SKM-1 treated with dmso at 0.1 percent for 144 hours (cell line): Measurements from ENCODE around the gene C11orf68.
"Not testable (repeated sequence)": the region's sequence is repeated elsewhere in the genome, so short reads cannot be mapped to it uniquely, and the experiment has no call there.

Experiments
- DNase-seq: peaks from one replicate; lab custom pipeline; 2025; ENCODE audit not compliant: unreplicated experiment; lab: John Stamatoyannopoulos, UW

The C11orf68 gene

DNA sequence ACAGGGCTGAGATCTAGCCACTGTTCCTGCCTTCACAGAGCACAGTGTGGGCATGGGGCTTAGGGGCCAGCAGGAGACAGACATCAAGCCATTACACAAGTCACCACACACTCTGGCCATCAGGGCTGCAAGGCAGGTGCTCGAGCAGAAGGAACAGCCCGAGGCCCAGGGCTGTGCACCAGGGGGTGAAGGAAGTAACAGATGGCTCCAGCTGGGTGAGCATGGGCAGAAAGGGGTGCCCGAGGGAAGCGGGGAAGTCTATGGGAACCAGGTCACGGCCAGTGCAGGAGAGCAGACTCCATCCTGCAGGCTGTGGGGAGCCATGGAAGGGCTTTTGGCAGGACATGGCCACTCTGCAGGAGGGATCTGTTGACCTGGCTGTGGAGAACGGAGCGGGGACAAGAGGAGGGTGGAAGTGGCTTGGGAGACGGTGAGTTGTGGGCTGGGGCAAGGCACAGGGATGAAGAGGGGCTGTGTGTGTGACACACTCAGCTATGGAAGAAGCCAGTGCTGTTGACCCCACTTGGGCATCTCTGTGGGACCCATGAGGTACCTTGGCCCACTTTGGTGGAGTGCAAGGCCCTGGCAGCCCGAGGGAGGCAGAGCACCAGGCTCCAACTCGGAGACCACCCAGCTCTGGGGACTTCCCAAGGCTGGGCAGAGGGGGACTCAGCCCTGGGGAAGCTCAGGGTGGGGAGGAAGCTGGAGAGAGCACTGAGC, 3.6 kb downstream of the C11orf68 start:
- no peak for DNase-seq

DNA sequence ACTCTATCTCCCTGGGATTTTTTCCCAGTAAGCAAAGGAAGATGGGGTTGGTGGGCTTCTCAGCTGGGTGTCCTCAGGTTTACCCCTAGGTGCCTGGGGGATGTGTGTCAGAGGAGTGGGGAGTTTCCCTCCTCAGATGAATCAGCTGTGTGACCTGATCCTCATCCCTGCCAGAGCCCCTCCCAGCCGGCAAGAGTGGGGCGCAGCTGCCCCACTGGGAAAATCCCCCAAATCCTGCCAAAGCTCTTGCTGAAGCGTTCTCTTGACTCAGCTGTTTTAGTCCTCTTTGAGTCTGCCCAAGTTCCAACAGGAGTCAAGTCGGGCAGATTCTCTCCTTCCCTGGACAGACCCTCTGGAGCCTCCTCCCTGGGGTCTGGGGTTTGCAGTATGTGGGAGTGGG, 6.0 kb downstream of the C11orf68 start:
- no peak for DNase-seq

DNA sequence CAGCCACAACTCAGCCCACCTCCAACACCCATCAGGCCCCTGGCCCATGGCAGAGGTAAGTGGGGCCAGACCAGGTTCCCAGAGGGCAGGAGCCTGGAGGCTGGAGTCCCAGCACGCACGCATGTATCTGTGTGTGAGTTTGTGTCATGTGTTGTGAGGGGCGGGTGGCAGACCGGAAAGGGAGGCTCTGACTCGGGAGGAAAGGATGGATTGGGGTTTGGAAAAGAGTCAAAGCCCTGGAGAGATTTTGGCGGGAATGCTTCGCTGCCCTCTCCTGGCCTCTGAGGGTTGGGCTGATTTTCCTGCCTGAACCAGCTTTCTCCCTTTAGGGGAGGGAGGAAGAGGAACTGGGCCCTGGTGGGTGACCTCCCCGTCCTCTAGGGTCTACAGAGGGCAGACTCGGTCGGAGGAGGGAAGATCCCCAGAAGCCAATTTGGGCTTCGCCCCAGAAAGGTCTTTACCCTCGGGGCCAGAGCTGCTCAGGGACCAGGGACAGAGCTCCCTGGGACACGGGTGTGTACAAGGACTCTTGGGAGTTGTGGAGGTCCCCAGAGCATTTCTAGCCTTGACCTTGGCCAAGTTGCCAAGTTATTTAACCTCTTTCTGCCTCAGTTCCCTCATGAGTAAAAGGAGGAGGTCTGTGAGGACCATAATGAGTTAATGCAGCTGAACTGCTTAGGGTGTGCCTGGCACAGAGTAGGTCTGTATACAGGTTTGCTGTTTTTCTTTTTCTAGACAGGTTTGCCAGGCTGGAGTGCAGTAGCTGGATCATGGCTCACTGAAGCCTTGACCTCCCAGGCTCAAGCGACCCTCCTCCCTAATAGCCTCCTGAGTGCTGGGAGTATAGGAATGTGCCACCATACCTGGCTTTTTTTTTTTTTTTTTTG, 6.9 kb downstream of the C11orf68 start:
- peak; percentile 27 for DNase-seq

DNA sequence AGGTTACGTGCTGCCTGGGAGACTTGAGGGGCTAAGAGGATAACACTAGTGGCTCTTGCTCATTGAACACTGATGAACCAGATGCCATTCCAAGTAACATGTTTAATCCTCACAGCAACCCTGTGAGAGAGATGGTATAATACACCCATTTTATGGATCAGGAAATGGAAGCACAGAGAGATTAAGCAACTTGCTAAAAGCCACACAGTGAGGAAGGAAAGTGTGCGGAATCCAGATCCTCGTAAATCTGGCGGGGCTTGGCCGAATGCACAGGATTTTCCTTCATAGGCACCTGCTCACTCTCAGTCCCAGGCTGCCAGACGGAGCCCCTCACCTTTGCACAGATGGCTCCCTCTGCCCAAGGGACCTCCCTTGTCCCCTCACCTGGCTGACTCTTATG, 11.0 kb downstream of the C11orf68 start:
- DNase-seq: no peak

DNA sequence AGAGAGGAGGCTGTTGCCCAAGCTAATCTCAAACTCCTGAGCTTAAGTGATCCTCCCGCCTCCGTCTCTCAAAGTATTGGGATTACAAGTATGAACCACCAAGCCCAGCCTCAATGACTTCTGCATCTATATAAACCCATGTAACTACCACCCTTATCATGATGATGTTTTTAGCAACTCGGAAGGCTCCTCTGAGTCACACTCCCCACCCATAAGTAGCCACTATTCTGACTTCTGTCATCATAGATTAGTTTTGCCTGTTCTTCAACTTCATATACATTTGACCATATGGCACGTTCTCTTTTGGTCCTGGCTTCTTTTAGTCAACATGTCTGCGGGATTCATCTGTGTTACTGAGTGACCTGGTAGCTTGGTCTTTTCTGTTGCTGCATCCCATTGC, 12.3 kb downstream of the C11orf68 start:
- DNase-seq: no peak

DNA sequence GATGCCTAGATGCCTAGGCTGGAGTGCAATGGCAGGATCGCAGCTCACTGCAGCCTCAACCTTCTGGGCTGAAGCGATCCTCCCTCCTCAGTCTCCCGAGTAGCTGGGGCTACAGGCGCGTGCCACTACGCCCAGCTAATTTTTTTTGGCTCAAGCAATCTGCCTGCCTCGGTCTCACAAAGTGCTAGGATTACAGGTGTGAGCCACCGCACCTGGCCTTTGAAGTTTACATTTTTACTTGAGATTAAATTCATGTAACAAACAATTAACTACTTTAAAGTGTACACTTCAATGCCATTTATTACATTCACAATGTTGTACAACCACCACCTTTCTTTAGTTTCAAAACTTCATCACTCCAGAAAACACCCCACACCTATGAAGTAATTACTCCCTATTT, 15.1 kb downstream of the C11orf68 start:
- no peak for DNase-seq

DNA sequence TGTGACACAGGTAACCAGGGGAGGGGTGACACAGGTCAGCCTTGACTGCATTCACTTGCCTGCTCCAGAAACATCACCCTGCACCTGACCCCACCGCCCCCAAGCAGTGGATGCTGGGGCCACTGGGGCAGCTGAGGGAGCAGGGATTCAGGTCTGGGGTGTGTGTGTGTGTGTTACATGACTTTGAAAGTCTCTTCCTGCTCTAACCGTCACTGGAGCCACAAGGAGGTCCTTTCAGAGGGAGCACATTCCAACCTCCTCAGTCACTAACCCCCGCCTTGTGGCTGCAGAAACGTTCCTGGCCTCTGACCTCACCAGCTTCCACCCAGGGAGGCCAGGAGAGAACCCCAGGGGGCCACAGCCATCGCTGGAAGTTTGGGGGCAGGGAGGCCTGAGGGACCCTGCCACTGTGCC, 15.8 kb downstream of the C11orf68 start:
- no peak for DNase-seq

DNA sequence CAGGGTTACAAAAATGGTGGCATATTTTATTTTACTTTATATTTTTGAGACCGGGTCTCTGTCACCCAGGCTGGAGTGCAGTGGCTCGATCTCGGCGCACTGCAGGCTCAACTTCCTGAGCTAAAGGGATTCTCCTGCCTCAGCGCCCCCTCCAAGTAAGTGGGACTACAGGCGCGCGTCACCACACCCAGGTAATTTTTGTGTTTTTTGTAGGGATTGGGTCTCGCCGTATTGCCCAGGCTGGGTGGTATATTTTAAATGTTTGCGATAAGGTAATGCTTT, 18.0 kb downstream of the C11orf68 start:
- no peak for DNase-seq

DNA sequence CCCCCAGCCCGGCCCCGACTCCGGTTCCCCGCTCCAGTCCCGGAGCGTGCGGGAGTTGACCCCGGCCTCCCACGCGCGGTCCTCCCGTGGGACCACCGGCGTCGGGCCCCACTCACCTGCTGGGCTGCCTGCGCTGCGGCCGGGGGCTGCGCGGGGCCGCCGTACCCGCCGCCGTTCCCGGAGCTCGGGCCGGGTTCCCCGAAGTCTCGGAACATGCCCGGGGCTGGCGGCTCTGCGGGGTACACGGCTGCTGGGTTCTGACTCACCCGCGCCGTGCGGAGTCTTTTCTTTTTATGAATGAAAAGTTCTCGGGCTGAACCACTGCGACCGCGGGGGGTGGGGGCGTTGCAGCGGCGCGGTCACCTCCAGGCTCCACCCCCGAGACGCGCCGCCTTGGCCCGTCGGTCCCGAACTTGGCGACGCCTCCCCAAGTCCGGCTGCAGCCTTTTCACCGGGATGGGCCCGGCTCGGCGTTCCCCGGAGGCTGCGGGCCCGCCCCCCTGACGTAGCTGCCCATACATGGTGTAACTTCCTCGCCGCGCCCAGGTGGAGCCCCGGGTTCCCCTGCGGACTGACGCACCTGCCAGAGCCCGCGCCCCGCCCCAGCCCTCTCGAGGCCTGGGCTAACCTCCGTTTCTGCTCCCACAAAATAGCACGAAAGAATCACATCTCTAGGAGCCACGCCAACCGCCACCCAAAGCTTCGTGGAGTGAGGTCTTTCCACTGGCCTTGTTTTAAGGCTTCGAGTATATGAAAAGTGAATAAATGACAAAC, 18.6 kb downstream of the C11orf68 start, which contains the start of gene FOSL1:
Gene FOSL1 (minus strand): TSS at position 264 of the 774 bp plus-strand sequence. CDS start 49 bp downstream, at position 215.
- peak; percentile 83 for DNase-seq

DNA sequence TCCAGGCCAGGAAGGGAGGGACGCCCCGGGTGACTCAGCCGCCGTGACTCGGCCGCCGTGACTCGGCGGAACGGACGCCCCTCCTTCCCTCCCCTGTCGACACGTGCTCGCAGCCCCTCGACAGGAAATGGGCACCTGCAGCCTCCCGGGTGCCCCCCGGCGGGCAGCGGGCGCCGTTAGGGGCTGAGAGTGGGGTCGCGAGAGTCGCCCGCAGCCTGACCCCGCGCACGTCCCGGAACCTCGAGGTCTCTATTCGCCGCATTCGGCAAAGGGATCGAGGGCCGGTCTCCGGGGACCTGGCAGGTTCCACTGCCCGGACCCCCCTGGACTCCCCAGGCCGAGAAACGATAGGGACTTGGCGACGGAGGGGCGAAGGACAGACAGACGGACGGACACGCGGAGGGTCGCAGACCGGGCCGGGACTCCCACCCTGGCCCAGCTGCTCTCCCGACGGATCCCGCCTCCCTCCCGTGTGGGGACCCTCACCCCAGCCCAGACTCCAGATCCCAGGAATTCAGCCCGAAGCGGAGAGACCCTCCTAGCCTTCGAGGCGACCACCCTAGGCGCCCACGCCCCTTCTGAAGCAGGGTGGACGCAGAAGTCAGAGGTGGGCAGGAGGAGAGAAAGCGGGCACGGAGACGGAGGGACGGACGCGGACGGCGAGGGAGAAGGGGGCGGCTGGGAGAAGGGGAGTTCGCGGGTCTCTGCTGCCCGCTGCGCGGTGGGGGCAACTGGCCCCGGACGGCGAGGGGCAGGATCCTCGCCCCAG, 19.3 kb downstream of the C11orf68 start:
- no peak for DNase-seq

DNA sequence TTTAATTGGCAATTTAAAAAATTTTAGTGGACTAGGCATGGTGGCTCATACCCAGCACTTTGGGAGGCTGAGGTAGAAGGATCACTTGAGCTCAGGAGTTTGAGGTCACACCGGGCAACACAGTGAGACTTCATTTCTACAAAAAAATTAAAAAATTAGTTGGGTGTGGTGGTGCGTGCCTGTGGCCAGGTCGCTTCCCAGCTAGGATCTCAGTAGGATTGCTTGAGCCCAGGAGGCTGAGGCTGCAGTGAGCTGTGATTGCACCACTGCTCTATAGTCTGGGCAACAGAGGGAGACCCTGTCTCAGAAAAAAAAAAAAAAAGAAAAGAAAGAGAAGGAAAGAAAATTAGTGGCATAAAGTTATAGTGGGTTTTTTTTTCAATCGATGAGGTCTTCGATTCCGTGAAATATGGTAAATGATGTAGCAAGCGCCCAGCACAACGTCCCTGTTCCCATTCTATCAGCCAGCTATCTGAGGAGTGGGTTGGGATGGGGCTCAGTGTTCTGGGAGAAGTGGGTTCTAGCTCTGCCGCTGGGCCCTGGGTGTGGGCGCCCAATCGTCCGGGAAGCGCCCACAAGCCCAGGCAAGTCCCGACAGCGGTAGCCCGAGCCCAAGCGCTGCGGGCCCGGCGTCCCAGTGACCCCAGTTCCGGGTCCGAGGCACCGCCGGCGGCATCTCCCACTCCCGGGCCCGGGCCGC, 20.1 kb downstream of the C11orf68 start:
- DNase-seq: peak; percentile 34

DNA sequence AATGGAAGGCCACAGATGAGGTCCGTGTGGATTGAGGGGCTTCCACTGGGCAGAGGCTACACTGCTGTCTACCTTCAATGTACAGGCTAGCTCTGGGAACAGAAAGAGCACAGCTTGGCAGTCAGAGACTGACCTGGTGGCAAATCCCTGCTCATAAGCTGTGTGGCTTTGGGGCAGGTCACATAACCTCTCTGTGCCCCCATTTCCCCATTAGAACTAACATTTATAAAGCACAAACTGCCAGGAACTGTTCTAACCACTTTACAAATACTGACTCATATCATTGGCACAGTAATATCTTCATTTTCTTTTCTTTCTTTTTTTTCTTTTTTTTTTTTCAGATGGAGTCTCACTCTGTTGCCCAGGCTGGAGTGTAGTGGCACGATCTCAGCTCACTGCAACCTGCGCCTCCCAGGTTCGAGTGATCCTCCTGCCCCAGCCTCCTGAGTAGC, 21.8 kb downstream of the C11orf68 start:
- DNase-seq: no peak

DNA sequence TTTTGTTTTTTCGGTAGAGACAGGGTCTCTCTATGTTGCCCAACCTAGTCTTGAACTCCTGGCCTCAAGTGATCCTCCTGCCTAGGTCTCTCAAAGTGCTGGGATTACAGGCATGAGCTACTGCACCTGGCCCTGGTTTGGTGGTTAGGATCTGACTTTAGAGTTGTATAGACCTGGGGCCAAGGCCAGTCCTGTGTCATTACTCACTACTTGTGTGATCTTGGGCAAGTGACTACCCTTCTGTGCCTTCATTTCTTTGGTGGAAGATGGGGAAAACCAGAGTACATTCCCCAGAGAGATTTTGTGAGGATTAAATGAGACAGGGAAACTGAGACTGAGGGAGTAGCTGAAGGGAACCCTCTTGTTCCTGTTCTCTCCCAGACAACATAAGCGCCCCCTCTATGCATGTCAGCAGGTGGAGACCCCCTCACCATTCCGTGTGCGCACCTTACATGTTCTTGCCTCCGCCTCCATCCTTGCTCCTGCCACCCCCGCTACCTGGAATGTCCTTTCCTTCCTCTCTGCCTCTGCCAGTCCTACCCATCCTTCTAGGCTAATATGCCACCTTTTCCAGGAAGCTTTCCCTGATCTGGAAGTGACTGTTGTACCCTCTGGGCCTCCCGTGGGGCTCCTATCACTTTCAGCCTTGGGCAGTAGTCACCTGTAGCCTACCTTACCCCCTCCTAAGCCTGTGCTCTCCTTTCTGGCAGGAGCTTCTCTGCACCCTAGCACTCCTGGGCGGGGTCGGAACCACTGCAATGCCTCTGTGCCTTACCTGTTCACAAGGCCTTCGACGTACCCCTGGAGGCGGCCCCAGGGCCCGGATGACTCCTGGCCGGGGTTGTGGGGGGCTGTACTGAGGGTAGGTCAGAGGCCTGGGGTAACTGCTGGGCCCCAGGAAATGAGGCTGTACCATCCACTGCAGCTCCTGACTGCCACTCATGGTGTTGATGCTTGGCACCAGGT, 22.5 kb downstream of the C11orf68 start:
- no peak for DNase-seq

DNA sequence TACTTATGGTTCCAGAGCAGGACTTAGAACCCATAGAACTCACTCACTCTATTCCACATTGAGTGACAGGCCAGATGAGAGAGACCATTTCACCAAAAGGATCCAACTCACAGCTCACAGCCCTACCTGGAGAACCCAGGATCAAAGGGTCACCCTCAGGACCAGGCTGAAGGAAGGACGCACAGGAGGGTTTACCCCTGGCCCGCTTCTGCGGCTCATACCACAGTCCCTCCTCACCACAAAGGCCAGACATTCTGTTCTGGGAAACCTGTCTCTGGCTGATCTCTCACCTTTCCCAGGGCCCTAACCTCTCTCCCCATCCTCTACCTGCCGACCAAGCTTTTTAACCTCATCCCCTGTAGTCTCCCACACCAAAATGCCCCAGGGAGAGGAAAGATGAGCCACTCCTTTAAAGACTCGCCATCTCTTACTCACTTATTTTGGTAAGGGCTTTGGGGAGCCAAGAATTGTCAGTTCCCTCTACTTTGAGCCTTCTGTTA, 23.3 kb downstream of the C11orf68 start:
- no peak for DNase-seq

DNA sequence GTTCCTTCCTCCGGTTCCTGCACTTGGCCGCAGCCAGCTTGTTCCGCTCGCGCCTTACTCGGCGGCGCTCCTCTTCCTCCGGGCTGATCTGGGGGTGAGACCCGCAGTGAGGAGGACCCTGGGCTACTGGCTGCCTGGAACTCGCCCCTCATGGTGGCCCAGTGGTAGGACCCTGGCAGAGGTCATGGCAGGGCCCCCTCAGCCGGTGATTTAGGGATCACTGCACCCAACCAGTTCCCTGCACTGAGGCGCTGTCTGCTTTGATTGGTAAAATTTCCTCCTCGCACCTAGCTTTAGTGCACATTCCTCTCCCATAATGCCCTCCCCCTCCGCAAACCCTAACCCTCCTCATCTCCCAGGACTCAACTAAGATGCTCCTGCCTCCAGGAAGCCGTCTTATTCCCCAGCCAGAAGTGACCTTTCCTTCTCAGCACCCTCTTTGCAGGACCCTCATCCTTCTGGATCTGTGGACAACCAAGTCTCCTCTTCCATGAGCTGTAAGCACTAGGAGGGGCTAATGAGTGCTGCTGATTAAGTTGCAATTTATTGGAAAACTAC, 24.7 kb downstream of the C11orf68 start:
- DNase-seq: no peak

DNA sequence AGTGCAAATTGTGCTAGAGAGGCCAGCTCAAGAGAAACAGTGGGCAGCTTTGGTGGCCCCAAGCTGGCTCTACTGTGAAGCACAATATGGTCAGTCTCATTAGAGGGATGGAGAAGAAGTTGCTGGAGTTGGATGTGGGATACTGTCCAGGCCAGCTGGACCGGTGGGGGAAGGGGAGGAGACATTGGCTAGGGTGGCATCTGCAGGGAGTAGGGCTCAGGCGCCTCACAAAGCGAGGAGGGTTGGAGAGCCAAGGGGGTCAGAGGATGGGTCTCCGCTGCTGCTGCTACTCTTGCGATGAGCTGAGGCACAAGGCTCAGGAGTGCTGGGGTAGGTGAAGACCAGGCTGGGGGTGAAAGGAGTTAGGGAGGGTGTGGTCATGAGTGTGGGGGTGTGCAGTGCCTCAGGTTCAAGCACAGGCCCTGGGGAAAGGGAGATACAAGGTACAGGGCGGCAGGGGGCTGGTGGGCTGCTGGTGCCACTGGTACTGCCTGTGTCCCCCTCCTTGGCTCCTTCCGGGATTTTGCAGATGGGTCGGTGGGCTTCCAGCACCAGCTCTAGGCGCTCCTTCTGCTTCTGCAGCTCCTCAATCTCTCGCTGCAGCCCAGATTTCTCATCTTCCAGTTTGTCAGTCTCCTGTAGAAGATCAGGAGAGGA, 26.1 kb downstream of the C11orf68 start:
- no peak for DNase-seq

DNA sequence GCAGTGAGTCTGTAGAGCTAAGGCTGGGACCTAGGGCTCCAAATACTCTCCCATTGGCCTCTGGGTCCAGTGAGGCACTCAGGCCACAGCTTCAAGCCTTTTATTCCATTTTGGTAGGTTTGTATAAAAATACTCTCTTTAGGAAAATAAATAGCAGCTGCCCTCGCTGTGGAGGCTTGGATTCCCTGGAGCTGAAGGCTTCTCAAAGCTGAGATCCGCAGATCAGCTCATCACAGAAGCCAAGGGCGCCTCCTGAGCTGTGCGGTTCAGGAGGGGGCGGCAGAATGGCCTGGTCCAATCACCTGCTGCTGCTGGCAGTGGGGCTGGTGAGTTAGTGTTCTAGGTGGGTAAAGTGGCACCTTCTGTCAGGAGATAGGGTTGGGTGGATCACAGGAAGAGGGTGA, 26.7 kb downstream of the C11orf68 start:
- not testable (repeated sequence) for DNase-seq
